ENCODE measurements around the gene DHRS11. TPM values are rescaled to one million over a fixed set of nuclear protein-coding genes. Genes with fewer than 3 reads are reported as not detected.

DHRS11 gene
- total RNA-seq, 1 donor from 2014 or later: 5.9 TPM

- intact Hi-C loops (cut with DNase I): no loop called here
These were observed 1.6 kb upstream of the DHRS11 start for GRCh38 chr17:36590082-36590481.

GRCh38 chr17:36592316-36592715 is 637 bp downstream of the DHRS11 start:
- peaks cover 27% of the 10 kb centered on the region for H3K36me3 ChIP-seq
- H3K27me3 ChIP-seq (ENCODE audit: low read depth): no peaks in the 10 kb centered on the region
- intact Hi-C loops (cut with DNase I): no loop called here
- ATAC-seq (peak; percentile 22 to 50), DNase-seq (peak; percentile 46)
- H3K4me1 ChIP-seq: peaks cover 16% of the 10 kb centered on the region
- H3K27ac ChIP-seq: peak overlapping the region; percentile 62
- no peaks in the 10 kb centered on the region for H3K9me3 ChIP-seq
- no peak for TF ChIP-seq CTCF (IDR thresholded peaks at IDR 0.05)
- H3K4me3 ChIP-seq: peak overlapping the region; percentile 91

More at GRCh38 chr17:36590082-36590481, 1.6 kb upstream of the DHRS11 start:
- Histone ChIP-seq H3K4me1 (peaks cover 16% of the 10 kb centered on the region), H3K27ac (no peak overlapping the region), H3K9me3 (no peaks in the 10 kb centered on the region), H3K4me3 (no peak overlapping the region), H3K36me3 (peaks cover 49% of the 10 kb centered on the region), H3K27me3 (ENCODE audit: low read depth) (no peaks in the 10 kb centered on the region)
- ATAC-seq (no peak), DNase-seq (no peak)
- TF ChIP-seq CTCF (IDR thresholded peaks at IDR 0.05): no peak

- Histone ChIP-seq H3K9me3 (no peaks in the 10 kb centered on the region), H3K4me3 (peak overlapping the region; percentile 91), H3K36me3 (peaks cover 22% of the 10 kb centered on the region), H3K27ac (no peak overlapping the region), H3K4me1 (peaks cover 16% of the 10 kb centered on the region), H3K27me3 (ENCODE audit: low read depth) (no peaks in the 10 kb centered on the region)
- intact Hi-C loops (cut with DNase I): no loop called here
- no peak for TF ChIP-seq CTCF (IDR thresholded peaks at IDR 0.05)
- ATAC-seq (no peak), DNase-seq (peak; percentile 17)
These were observed 1.1 kb downstream of the DHRS11 start for GRCh38 chr17:36592716-36593321.

- Histone ChIP-seq H3K4me3 (no peak overlapping the region), H3K9me3 (no peaks in the 10 kb centered on the region), H3K36me3 (peaks cover 12% of the 10 kb centered on the region), H3K27me3 (ENCODE audit: low read depth) (no peaks in the 10 kb centered on the region), H3K27ac (no peak overlapping the region), H3K4me1 (peaks cover 16% of the 10 kb centered on the region)
- intact Hi-C loops (cut with DNase I): no loop called here
- peak; percentile 14 for DNase-seq
- TF ChIP-seq CTCF (IDR thresholded peaks at IDR 0.05): no peak
- ATAC-seq: no peak
These were observed 2.1 kb downstream of the DHRS11 start for GRCh38 chr17:36593656-36594316.

- Histone ChIP-seq H3K9me3 (no peaks in the 10 kb centered on the region), H3K27ac (no peak overlapping the region), H3K36me3 (peaks cover 2% of the 10 kb centered on the region), H3K27me3 (ENCODE audit: low read depth) (no peaks in the 10 kb centered on the region), H3K4me3 (no peak overlapping the region), H3K4me1 (peaks cover 16% of the 10 kb centered on the region)
- DNase-seq (peak; percentile 33), ATAC-seq (no peak)
- no peak for TF ChIP-seq CTCF (IDR thresholded peaks at IDR 0.05)
- intact Hi-C loops (cut with DNase I): no loop called here
These were observed 3.1 kb downstream of the DHRS11 start for GRCh38 chr17:36594626-36595401.
